Measurements from ENCODE around the gene ACADL.

GRCh38 chr2:210159059-210159458, 66.2 kb downstream of the ACADL start:
- TF ChIP-seq, protein P1, sequence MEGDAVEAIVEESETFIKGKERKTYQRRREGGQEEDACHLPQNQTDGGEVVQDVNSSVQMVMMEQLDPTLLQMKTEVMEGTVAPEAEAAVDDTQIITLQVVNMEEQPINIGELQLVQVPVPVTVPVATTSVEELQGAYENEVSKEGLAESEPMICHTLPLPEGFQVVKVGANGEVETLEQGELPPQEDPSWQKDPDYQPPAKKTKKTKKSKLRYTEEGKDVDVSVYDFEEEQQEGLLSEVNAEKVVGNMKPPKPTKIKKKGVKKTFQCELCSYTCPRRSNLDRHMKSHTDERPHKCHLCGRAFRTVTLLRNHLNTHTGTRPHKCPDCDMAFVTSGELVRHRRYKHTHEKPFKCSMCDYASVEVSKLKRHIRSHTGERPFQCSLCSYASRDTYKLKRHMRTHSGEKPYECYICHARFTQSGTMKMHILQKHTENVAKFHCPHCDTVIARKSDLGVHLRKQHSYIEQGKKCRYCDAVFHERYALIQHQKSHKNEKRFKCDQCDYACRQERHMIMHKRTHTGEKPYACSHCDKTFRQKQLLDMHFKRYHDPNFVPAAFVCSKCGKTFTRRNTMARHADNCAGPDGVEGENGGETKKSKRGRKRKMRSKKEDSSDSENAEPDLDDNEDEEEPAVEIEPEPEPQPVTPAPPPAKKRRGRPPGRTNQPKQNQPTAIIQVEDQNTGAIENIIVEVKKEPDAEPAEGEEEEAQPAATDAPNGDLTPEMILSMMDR (IDR thresholded peaks at IDR 0.05; ENCODE audit: low read depth, low read length), result no peak
- TF ChIP-seq EZH2phosphoT487 (IDR thresholded peaks at IDR 0.05; ENCODE audit: low read depth), result no peak

Data from OCI-LY3 (cell line).